Measurements from ENCODE around the gene WSCD1. TPM values are rescaled to one million over a fixed set of nuclear protein-coding genes. Genes with fewer than 3 reads are reported as not detected.
A peak's percentile ranks its signal among the peaks of the same experiment; 100 is the strongest.

Gene WSCD1
- polyA plus RNA-seq, 1 donor, result 13.2 TPM

- DNase-seq, result no peak
Measured at GRCh38 chr17:6084311-6085161, 14.4 kb downstream of the WSCD1 start.

DNA sequence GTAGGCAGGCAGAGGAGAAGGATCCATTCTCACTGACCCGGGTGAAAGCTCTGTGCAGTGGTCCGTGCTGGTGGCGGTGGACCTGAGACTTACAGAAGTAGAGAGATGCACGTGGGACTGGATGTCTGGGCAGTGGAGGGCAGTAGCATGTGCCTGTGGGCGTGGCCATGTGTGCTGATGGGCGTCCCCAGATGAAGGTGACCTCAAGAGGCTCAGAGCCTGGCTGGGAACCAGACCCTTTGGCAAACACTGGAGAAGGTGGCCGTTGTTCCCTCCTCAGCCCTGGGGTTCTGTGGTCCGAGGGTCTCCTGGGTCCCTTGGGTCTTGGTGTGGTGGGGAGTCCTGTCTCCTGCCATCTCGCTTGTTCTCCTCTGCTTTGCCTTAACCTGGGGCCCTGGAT lies 15.6 kb downstream of the WSCD1 start:
- DNase-seq, result no peak

- DNase-seq, result no peak
Measured at GRCh38 chr17:6086603-6087400, 16.6 kb downstream of the WSCD1 start.

DNA sequence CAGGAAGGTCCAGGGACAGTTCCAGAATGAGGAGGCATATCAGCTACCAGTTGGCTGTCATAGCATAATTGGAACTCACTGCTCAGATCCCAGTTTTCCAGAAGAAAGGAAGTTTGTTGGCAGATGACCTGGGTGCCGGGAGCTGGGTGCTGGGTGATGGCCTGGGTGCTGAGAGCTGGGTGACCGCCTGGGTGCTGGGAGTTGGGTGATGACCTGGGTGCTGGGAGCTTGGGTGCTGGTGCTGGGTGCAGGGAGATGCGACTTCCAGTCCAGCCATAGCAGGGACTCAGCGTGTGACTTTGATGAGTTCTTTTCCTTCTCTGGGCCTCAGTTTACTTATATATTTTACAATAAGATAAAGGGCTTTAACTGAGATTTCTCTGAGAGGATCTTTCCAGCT lies 18.0 kb downstream of the WSCD1 start:
- no peak for DNase-seq

DNA sequence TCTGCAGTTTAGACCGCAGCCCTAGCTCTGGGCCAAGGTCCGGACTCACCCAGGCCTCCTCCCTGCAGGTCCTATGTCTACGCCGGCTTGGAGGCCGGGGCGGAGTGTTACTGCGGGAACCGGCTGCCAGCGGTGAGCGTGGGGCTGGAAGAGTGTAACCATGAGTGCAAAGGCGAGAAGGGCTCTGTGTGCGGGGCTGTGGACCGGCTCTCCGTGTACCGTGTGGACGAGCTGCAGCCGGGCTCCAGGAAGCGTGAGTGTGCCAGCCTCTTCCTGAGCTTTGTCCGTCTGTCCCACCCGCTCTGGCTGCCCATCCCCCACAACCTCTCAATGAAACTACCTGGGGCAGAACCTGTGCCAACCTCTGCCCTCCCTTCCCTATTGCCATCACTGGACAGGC lies 20.1 kb downstream of the WSCD1 start:
- no peak for DNase-seq

DNA sequence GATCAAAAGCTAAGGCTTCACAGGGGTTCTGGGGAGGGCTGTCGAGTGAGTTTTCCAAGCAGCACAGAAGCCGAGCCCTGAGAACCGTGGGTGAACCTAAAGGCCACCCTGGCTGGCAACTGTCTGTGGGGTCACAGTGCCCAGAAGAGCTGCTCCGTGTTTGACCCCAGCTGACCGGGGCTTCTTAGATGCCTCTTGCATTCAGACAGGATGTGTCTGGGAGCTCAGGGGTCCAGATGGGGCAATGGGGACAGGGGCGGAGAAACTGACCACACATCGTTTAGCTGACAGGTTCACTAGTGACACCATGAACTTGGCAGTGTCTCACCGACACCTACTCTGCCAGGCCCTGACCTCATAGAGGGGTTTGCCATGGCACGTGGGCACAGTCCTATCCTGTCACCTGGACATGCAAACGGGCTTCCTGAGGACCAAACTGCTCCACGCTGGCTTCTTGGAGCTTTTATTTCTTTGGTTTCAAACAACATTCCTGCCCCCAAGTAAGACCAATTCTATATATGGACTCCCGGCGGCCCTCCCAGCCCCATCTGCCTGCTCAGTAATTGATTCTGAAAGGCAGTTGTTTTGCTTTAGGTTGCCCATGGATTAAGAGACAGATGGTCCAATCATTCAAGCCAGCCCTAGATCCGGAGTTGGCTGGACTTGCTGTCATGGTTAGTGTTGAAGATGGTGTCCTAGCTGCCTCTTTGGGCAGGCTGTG lies 22.2 kb downstream of the WSCD1 start:
- no peak for DNase-seq

- no peak for DNase-seq
Measured at GRCh38 chr17:6092903-6093468, 22.8 kb downstream of the WSCD1 start.

GRCh38 chr17:6094453-6094852 lies 24.3 kb downstream of the WSCD1 start:
- DNase-seq, result no peak

GRCh38 chr17:6094926-6095325 lies 24.7 kb downstream of the WSCD1 start:
- DNase-seq, result no peak

GRCh38 chr17:6095501-6095900 lies 25.3 kb downstream of the WSCD1 start:
- DNase-seq, result no peak

DNA sequence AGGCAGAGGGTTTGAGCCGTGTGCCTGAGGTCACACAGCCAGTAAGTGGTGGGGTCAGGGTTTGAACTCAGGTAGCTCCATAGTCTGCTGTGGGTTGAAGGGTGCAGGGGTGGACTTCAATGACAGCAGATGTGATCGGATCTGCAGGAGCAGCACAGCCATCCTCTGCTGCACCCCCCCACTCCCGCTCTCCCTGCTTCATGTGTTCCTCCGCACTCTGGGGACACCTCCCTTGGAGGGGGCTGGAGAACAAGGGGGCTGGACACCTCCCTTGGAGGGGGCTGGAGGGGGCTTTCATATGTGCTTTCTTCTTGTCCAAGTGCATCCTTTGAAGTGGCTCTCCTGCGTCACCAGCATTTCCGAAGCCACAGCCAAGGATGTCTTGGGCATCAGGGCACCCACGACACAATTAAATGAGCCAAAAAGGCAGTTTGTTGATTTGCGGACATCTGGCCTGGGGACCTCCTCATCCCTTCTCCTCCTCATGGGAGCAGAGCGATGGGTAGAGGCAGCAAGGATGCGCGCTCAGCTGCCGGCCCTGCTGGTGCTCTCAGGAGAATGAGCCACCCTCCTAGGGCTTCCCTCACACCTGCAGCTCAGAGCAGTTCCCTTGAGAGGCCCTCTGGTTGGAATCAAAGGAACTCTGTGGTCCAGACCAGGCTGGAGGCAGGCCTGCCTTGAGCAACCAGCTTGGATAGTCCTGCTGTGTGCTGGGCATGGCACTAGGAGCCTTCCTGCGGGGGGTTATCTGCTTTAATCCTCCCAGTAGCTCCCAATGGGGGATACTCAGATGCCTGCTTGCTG lies 26.2 kb downstream of the WSCD1 start:
- no peak for DNase-seq

DNA sequence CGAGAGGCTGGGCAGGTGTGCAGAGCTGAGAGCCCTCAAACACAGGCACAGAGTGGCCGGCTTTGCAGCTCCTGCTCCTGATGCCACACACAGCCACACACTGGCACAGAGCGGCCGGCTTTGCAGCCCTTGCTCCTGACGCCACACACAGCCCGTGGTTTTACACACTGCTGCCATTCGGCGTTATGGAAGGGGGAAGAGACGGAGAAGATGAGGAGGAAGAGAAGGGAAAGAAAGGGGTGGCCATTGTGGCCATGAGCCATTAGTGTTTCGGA lies 26.8 kb downstream of the WSCD1 start:
- DNase-seq, result no peak

DNA sequence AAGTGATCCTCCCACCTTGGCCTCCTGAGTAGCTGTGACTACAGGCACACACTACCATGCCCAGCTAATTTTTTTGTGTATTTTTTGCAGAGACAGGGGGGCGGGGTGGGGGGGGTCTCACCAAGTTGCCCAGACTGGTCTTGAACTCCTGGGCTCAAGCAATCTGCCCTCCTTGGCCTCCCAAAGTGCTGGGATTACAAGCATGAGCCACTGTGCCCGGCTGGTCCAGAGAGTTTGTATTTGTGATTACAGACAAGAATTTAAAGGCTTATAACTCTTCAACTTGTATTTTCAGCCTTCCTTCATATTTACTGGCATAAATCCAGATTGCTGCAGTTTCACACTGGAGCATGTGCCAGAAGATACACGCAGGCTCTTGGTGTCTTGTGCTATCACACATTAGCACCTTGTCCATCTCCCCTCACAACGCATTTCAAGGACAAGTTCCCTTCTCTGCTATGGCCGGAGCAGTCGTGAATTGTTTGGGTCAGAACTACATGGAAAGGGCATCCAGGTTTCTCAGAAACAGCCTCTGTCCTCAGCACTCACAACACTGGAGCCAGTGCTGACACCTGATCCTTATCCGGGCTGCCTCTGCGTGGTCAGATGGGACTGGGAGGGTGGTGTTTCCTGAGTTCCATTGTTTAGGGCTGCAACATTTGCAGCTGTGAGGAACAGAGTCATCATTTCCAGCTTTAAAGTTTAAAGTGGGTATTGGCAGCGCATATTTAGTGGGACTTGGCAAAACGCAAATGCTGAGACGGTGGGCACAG lies 28.1 kb downstream of the WSCD1 start:
- peak; percentile 39 for DNase-seq

DNA sequence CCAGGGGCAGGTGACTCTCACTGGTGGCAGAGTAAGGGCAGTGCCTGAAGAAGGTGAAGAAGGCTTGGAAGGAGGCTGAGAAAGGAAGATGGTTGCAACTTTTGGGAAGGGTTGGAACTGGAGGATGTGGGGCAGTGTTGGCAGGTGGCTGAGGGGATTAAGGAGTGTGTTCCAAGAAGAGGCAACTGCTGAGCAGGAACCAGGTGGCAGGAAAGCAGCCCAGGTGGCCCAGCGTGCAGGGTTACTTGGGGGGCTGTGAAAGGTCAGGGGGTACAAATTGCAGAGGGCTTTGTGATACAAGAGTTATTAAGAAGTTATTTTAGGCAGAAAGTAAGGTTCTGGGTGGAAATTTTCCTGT lies 28.6 kb downstream of the WSCD1 start:
- DNase-seq, result no peak

DNA sequence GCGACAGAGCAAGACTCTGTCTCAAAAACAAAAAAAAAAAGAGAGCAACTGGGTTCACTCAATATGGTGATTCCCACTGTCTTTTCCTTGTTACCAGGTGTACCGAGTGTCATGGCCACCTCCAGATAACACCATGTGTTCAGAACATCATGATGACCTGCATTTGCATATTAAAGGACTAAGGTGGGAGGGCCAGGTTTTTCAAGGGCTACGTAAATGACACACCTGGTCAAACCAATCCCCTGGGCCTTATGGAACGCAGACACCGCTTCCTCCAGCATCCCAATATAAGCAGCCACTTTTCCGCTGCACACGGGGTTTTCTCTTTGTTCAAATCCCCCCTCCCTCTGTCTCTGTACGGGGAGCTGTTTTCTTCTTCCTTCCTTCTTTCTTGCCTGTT lies 29.3 kb downstream of the WSCD1 start:
- DNase-seq, result no peak

- no peak for DNase-seq
Measured at GRCh38 chr17:6100146-6100545, 30.0 kb downstream of the WSCD1 start.

- DNase-seq, result no peak
Measured at GRCh38 chr17:6100891-6101500, 30.8 kb downstream of the WSCD1 start.

DNA sequence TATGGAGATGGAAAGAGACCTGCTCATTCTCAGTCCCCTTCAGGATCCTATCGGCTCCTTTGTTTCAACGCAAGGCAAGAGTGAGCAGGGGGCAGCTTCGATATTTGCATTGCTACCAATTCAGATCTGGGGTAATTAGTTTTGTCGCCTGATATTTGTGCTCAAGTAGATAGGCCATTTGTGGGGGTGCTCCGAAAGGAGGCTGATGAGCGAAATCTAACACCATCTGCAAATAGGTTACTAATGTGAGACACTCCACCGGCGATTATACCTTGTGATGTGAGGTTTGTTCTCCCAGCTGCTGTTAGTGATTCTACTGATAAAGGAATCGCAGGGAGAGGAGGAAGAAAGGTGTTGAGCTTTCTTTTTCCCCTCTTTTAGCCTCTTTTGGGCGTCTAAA lies 31.5 kb downstream of the WSCD1 start:
- no peak for DNase-seq

DNA sequence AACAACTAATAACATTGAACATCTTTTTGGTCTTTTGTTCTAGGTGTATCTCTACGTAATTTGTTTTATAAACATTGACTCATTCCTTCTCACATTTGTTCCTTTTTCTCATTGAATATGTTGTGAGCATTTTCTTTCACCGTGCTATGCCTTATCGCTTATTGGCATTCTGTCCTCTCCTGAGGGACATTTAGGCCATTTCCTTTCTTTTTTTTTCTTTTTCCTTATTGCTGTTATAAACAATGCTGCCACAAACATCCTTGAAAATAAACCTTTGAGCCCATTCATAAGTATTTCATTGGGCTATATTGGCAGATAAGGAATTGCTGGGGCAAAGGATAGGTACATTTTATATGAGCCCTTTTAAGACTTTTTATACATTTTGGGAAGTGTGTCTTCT lies 32.4 kb downstream of the WSCD1 start:
- DNase-seq, result no peak

GRCh38 chr17:6104956-6105648 lies 34.9 kb downstream of the WSCD1 start:
- DNase-seq, result no peak

All from left kidney (tissue), 2 donors.